Muscle of arm (tissue), 14 donors: ENCODE measurements around the gene XCL2. TPM values are rescaled to one million over a fixed set of nuclear protein-coding genes. Genes with fewer than 3 reads are reported as not detected.
"Not testable (repeated sequence)": the region's sequence is repeated elsewhere in the genome, so short reads cannot be mapped to it uniquely, and the experiment has no call there.

Experiments
- DNase-seq: peaks from one replicate; pipeline ENCODE4 v3.0.0-alpha.2; 2013
- long read RNA-seq, 11 donors: transcript quantifications; one replicate each; lab custom pipeline, GENCODE V29; 2026
- polyA plus RNA-seq, 12 donors: library from polyadenylated mRNA; unstranded; fragments of 120-200 nt; gene quantifications; one replicate each; pipeline ENCODE4 v1.2.1, GENCODE V29; 2013; ENCODE audit not compliant: insufficient read length in 12 of 12

Gene XCL2, protein sequence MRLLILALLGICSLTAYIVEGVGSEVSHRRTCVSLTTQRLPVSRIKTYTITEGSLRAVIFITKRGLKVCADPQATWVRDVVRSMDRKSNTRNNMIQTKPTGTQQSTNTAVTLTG
- 1 to 10 TPM in 1 of 12 donors, under 1 TPM in 7, not detected in 4; 0.25 to 2.4 (median 0.54) TPM for polyA plus RNA-seq
- long read RNA-seq, donor 1 = 0 reads
- long read RNA-seq, donor 2 = 0 reads
- long read RNA-seq, donor 3 = 0 reads
- long read RNA-seq, donor 4 = 0 reads
- long read RNA-seq, donor 5 = 0 reads
- long read RNA-seq, donor 6 = 0 reads
- long read RNA-seq, donor 7, partial matches to known transcripts = 0 of 1 reads
- long read RNA-seq, donor 7, other reads (novel, unspliced or antisense) = 0 of 1 reads
- long read RNA-seq, donor 8 = 0 reads
- long read RNA-seq, donor 9 = 0 reads
- long read RNA-seq, donor 10 = 0 reads
- long read RNA-seq, donor 11 = 0 reads

DNA sequence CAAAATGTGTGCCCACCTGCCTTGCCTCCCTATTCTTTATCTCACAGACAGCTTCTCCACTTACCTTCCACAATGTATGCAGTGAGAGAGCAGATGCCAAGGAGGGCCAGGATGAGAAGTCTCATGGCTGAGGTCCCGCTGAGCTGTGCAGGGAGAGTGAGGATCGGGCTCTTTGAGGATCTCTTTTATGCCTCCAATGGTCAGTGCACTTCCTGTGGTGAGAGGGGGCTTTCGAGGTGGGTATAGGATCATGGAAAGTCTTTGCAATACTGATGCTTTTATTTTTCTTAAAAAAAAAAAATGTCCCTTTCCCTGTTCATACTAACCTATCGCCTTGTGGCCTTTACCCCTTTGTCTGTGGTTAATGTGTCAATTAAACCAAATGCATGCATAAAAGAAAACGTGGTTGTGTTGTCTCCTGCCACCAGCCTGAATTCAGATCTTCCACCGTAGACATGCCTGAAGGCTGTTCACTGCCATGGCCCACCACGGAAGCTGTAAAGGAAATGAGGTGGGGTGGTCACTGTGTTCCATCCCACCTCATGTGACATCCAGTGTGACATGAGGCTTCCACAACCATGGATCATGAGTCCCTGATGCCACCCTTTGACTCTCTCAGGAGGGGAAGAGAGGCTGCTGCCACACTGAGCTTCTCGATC is at the start of gene XCL2:
Gene XCL2 (minus strand): TSS at position 158 of the 659 bp plus-strand sequence. CDS start 33 bp downstream, at position 125.
- DNase-seq = not testable (repeated sequence)

GRCh38 chr1:168591641-168592250 is 47.9 kb upstream of the XCL2 start:
- no peak for DNase-seq

DNA sequence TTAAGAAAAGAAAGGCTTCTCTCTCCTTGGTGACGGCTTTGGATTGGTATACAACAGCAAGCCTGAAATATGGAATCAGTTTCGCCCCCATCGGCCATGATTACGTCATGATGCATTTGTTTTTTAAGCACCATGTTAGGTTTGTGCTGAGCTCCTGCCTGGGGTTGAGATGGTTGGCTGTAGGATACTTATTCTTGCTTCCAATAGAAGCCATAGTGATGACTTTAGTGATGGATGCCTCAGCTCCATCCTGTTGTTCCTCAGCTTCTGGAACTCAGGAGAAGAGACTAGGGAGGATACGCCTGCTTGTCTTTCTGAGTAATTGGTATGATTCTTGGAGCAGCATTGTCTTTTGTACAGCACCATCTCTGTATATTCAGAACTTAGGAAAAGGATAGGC is 47.3 kb upstream of the XCL2 start:
- DNase-seq = no peak

DNA sequence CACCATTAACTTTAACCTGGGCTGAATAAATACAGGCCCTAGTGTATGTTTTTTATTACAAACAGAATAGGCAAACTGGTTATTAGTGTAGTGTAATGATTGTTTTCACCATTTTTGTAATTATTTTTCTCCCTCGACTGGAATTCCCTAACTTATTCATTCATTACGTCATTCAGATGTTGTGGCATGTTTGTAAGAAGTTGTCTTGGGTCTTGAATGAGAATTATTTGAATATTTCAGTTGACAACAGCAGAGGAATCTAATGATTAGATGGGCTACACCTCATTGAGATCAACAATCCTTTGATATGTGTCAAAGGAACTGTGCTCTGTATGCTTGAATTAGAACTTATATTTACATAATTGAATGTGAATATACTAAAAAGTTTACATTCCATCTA is 45.4 kb upstream of the XCL2 start:
- DNase-seq = no peak

GRCh38 chr1:168585937-168586336 is 42.1 kb upstream of the XCL2 start:
- DNase-seq = no peak

- no peak for DNase-seq
Measured at GRCh38 chr1:168585191-168585590, 41.4 kb upstream of the XCL2 start.

DNA sequence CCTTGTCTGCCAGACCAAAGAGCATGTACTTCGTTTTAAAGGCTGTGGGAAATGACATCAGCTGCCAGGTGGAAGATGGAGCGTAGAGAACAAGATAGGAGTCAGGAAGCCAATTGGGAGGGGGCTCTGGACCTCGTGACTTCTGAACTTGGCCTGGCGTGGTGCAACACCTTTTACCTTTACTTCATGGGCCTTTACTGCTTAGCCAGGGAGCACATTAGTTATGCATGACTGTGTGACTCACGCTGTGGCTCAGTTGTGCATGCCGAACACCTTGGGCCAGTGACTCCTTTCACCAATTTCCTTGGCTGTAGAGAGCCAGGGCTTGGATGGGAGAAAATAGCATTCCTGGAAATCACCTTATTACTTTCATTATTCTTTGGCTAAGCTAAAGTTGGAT is 39.8 kb upstream of the XCL2 start:
- DNase-seq = no peak

GRCh38 chr1:168582688-168583336 is 39.0 kb upstream of the XCL2 start:
- DNase-seq = peak; percentile 16

DNA sequence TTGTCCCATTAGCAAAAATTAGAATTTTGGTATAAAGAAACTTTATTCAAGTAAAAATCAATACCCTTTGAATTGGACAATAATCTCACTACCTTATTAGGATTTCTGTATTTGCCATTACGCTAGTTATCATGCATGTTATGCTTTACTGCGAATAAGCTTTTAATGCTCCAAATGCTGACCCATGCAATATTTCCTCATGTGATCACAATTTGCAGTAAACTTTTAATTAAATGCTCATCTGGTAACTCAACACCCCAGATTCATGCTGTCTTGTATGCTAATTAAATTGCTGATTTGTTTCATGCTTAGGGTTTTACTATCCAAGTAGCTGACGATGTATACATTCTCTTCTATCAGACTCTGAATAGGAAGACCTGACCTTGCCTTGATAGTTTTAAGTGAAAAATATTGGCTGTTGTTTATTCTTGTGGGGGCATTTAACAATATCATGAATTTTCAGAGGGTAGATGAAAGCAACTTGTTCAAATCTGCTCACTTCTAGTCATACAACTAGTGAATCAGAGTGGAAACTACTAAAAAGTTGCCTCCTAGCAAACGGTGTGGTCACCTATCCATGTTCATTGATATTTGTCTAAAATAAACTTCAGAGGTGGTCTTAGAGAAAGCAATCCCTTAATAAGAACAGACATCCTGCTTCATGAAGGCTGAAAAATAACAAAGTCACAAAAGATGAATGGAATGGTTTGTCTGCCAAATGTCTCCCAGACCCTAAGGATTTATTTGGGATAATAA is 38.2 kb upstream of the XCL2 start:
- DNase-seq = no peak

GRCh38 chr1:168580991-168581390 is 37.2 kb upstream of the XCL2 start:
- DNase-seq = not testable (repeated sequence)

- not testable (repeated sequence) for DNase-seq
Measured at GRCh38 chr1:168580290-168580689, 36.5 kb upstream of the XCL2 start.

GRCh38 chr1:168578531-168579185 is 34.9 kb upstream of the XCL2 start:
- not testable (repeated sequence) for DNase-seq

GRCh38 chr1:168576245-168576688 is 32.5 kb upstream of the XCL2 start, which contains the start of gene XCL1:
Gene XCL1 (plus strand): TSS chr1:168576605. CDS start chr1:168576638, 33 bp downstream.
- DNase-seq = not testable (repeated sequence)

- DNase-seq = not testable (repeated sequence)
Measured at GRCh38 chr1:168574234-168574633, 30.4 kb upstream of the XCL2 start.

- no peak for DNase-seq
Measured at GRCh38 chr1:168572633-168573032, 28.8 kb upstream of the XCL2 start.

- DNase-seq = no peak
Measured at GRCh38 chr1:168570652-168571051, 26.9 kb upstream of the XCL2 start.

GRCh38 chr1:168568346-168568745 is 24.5 kb upstream of the XCL2 start:
- DNase-seq = no peak

GRCh38 chr1:168567568-168567967 is 23.8 kb upstream of the XCL2 start:
- DNase-seq = no peak

DNA sequence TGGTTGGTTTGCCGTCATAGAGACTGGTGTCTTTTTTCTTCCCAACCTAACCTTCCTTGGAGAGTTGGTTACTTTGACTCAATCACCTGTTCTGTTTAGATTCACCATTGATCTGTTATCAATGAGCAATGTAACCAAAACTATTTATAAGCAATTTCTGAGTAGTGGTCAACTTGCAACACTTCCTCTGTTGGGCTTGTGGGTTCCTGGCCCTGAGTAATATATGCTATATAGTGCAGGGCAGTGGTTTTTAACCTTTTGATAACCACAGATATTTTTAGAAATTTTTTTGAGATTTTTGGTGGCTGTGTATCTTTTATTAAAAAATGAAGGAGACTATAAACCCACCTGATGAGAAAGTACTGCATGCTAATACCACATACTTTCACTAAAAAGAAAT is 23.2 kb upstream of the XCL2 start:
- no peak for DNase-seq

GRCh38 chr1:168565825-168566224 is 22.0 kb upstream of the XCL2 start:
- no peak for DNase-seq

DNA sequence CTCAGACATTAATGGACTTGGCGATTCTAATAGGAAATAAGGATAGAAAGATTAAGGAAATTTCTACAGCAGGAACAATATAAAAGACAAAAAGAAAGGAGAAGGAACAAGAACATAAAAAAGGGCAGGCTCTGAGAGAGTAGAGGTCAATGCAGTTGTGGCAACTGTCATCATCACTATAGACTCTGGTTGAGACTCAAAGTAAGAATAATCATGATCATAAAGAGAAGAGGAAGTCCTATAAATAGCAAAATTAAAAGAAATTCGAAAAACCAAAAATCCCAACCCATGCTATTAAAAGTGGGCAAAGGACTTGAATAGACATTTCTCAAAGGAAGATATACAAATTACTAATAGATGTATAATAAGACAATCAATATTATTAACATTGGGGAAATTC is 18.2 kb upstream of the XCL2 start:
- no peak for DNase-seq
